Measurements from ENCODE around the gene CD109. TPM values are rescaled to one million over a fixed set of nuclear protein-coding genes. Genes with fewer than 3 reads are reported as not detected.
A peak's percentile ranks its signal among the peaks of the same experiment; 100 is the strongest.

The CD109 gene
- total RNA-seq, 1 donor from 2014 or later: 14.3 TPM

- Mint-ChIP-seq H3K4me1 (ENCODE audit: unreplicated experiment) (peaks cover 17% of the 10 kb centered on the region), H3K9me3 (ENCODE audit: unreplicated experiment) (no peaks in the 10 kb centered on the region), H3K27ac (ENCODE audit: unreplicated experiment) (no peak overlapping the region), H3K4me3 (ENCODE audit: unreplicated experiment) (no peak overlapping the region), H3K36me3 (ENCODE audit: unreplicated experiment) (peaks cover 5% of the 10 kb centered on the region), H3K27me3 (ENCODE audit: unreplicated experiment) (no peaks in the 10 kb centered on the region)
- no peak for DNase-seq (ENCODE audit: extremely low spot score, unreplicated experiment)
- TF ChIP-seq CTCF (IDR thresholded peaks at IDR 0.05): no peak
Observed at GRCh38 chr6:73702444-73702843, 6.4 kb downstream of the CD109 start.

GRCh38 chr6:73703466-73703865 is 7.5 kb downstream of the CD109 start:
- Mint-ChIP-seq H3K27me3 (ENCODE audit: unreplicated experiment) (no peaks in the 10 kb centered on the region), H3K9me3 (ENCODE audit: unreplicated experiment) (no peaks in the 10 kb centered on the region), H3K36me3 (ENCODE audit: unreplicated experiment) (peaks cover 4% of the 10 kb centered on the region), H3K4me3 (ENCODE audit: unreplicated experiment) (no peak overlapping the region), H3K4me1 (ENCODE audit: unreplicated experiment) (peaks cover 11% of the 10 kb centered on the region), H3K27ac (ENCODE audit: unreplicated experiment) (no peak overlapping the region)
- DNase-seq (ENCODE audit: extremely low spot score, unreplicated experiment): no peak
- no peak for TF ChIP-seq CTCF (IDR thresholded peaks at IDR 0.05)

- H3K27me3 Mint-ChIP-seq (ENCODE audit: unreplicated experiment): no peaks in the 10 kb centered on the region
Observed at GRCh38 chr6:73704260-73704659, 8.3 kb downstream of the CD109 start.

DNA sequence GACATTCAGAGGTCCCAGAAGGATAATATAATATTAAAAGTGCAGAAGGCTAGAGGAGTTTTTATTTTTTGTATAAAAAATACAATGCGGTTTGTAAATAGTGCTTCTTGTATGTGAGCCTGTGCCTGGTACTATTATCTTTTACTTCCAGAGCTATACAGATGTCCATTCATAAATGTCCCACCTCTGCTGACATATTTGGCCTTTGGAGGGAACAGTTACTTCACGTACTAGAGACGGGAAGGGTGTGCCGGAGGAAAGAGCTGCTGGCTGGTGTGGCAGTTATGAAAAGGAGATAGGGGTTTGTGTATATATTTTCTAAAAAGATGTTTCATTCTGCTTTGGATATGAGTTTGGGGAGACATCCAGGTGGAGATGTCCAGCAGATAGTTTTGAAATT is 8.8 kb downstream of the CD109 start:
- Mint-ChIP-seq H3K27me3 (ENCODE audit: unreplicated experiment) (no peaks in the 10 kb centered on the region), H3K4me1 (ENCODE audit: unreplicated experiment) (peaks cover 8% of the 10 kb centered on the region), H3K36me3 (ENCODE audit: unreplicated experiment) (peaks cover 4% of the 10 kb centered on the region), H3K27ac (ENCODE audit: unreplicated experiment) (no peak overlapping the region), H3K9me3 (ENCODE audit: unreplicated experiment) (no peaks in the 10 kb centered on the region), H3K4me3 (ENCODE audit: unreplicated experiment) (peak overlapping the region; percentile 6)
- TF ChIP-seq CTCF (IDR thresholded peaks at IDR 0.05): no peak
- DNase-seq (ENCODE audit: extremely low spot score, unreplicated experiment): no peak

More at GRCh38 chr6:73704260-73704659, 8.3 kb downstream of the CD109 start:
- Mint-ChIP-seq H3K4me1 (ENCODE audit: unreplicated experiment) (peaks cover 11% of the 10 kb centered on the region), H3K27ac (ENCODE audit: unreplicated experiment) (no peak overlapping the region), H3K36me3 (ENCODE audit: unreplicated experiment) (peaks cover 2% of the 10 kb centered on the region), H3K4me3 (ENCODE audit: unreplicated experiment) (peak overlapping the region; percentile 48), H3K9me3 (ENCODE audit: unreplicated experiment) (no peaks in the 10 kb centered on the region)
- DNase-seq (ENCODE audit: extremely low spot score, unreplicated experiment): no peak
- no peak for TF ChIP-seq CTCF (IDR thresholded peaks at IDR 0.05)

DNA sequence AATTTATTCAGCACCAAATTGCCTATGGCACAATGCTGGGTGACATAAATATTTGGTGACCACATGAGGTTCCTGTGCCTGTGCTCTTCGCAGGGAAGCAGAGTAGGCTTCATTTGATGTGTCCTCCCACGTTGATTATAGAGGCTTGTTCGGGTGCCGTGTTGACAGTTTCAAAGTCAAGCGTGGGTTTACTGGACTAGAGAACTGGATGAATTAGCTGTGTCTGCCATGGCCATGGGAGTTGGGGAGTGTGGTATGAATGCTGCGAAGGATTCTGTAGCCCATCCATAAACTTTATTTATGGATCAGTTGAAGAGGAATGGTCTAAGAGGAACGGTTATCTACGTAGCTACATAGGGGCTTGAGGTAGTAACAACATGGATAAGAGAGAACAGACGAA is 11.0 kb downstream of the CD109 start:
- peaks cover 10% of the 10 kb centered on the region for H3K4me1 Mint-ChIP-seq (ENCODE audit: unreplicated experiment)
- no peaks in the 10 kb centered on the region for H3K27me3 Mint-ChIP-seq (ENCODE audit: unreplicated experiment)
- H3K4me3 Mint-ChIP-seq (ENCODE audit: unreplicated experiment): no peak overlapping the region
- no peak for TF ChIP-seq CTCF (IDR thresholded peaks at IDR 0.05)
- DNase-seq (ENCODE audit: extremely low spot score, unreplicated experiment): no peak
- no peak overlapping the region for H3K27ac Mint-ChIP-seq (ENCODE audit: unreplicated experiment)
- peaks cover 3% of the 10 kb centered on the region for H3K36me3 Mint-ChIP-seq (ENCODE audit: unreplicated experiment)
- H3K9me3 Mint-ChIP-seq (ENCODE audit: unreplicated experiment): no peaks in the 10 kb centered on the region
